Heart left ventricle (tissue), 13 donors: ENCODE measurements around the gene HELZ.

Experiments used
- POLR2A ChIP-seq, 2 donors: fragments of 450-650 bp; IDR thresholded peaks; one replicate each; pipeline ENCODE4 v1.6.1; 2017; ENCODE audit warnings: antibody characterized with exemption in 2 of 2, mild to moderate bottlenecking in 2 of 2, moderate library complexity in 2 of 2
- TF ChIP-seq, protein P1 (sequence below), 12 donors: fragments of 200-600 bp; sonication (generic) in 4 of 12; IDR thresholded peaks; one replicate each; pipeline versions ENCODE4 v1.5.0 to v1.8.0; 2018 to 2022; ENCODE audit warnings: antibody characterized with exemption in 12 of 12, mild to moderate bottlenecking in 5 of 12
- donor health status: ischemic (EF 13 %, LVEDD 7.1; RV severe dilation, severe dysfunction).
- donor health status: DM: no; HTN: yes; CAD: no.
- donor health status: DM: no; HTN: no; CAD: no.
- donor health status: ischemic (EF 25% LVEDD 6.9; RV normal size, moderate dysfunction).
- donor health status: ischemic (EF 25% LVEDD 5.7; RV mildly dilated, moderate dysfunction).
- donor health status: ischemic (EF 35%, LVEDD 5.7; RV mildly dilated, moderate dysfunction).
- donor health status: nonischemic (EF 11% LVEDD 7.7; RV severe dilation, severe dysfunction).
- donor health status: DM: yes; HTN: yes; CAD: no.
- donor health status: PGD.
- donor health status: ischemic (EF 29% LVEDD 5.4; RV normal size, mild dysfunction).
- donor health status: nonischemic (EF 23%, LVEDD 6.1; RV moderate dilation, normal function).

- TF ChIP-seq, protein P1, sequence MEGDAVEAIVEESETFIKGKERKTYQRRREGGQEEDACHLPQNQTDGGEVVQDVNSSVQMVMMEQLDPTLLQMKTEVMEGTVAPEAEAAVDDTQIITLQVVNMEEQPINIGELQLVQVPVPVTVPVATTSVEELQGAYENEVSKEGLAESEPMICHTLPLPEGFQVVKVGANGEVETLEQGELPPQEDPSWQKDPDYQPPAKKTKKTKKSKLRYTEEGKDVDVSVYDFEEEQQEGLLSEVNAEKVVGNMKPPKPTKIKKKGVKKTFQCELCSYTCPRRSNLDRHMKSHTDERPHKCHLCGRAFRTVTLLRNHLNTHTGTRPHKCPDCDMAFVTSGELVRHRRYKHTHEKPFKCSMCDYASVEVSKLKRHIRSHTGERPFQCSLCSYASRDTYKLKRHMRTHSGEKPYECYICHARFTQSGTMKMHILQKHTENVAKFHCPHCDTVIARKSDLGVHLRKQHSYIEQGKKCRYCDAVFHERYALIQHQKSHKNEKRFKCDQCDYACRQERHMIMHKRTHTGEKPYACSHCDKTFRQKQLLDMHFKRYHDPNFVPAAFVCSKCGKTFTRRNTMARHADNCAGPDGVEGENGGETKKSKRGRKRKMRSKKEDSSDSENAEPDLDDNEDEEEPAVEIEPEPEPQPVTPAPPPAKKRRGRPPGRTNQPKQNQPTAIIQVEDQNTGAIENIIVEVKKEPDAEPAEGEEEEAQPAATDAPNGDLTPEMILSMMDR (IDR thresholded peaks at IDR 0.05), result no peak
- TF ChIP-seq POLR2A (IDR thresholded peaks at IDR 0.05), result no peak
These were observed 45.8 kb upstream of the HELZ start for GRCh38 chr17:67290711-67291291.
